K562 (cell line): ENCODE results near the gene ACADVL. TPM values are rescaled to one million over a fixed set of nuclear protein-coding genes. Genes with fewer than 3 reads are reported as not detected.

Experiments
- CBFA2T3 ChIP-seq: fragments of 450-650 bp; IDR thresholded peaks from 2 replicates; pipeline ENCODE4 v1.6.1; 2017
- EGR1 ChIP-seq: fragments of 450-650 bp; conservative IDR thresholded peaks from 2 replicates; pipeline ENCODE4 v1.6.1; 2017; ENCODE audit warnings: mild to moderate bottlenecking
- ESRRB ChIP-seq: fragments of 250-450 bp; sonication (Bioruptor Pico); IDR thresholded peaks from 2 replicates; pipeline ENCODE4 v1.5.0; 2020; ENCODE audit warnings: mild to moderate bottlenecking, moderate library complexity, borderline replicate concordance
- ETS1 ChIP-seq: conservative IDR thresholded peaks from 2 replicates; pipeline ENCODE4 v1.6.1; 2011; ENCODE audit warnings: low read depth, mild to moderate bottlenecking, low read length; ENCODE audit not compliant: control insufficient read depth
- JUNB ChIP-seq: fragments of 450-650 bp; formaldehyde crosslinking; conservative IDR thresholded peaks from 2 replicates; pipeline ENCODE4 v1.4.0; 2020; ENCODE audit warnings: mild to moderate bottlenecking
- PHTF2 ChIP-seq: fragments of 250-450 bp; sonication (Bioruptor Pico); IDR thresholded peaks from 2 replicates; pipeline ENCODE4 v1.5.0; 2021; ENCODE audit warnings: mild to moderate bottlenecking
- RREB1 ChIP-seq: fragments of 250-450 bp; sonication (Bioruptor Pico); IDR thresholded peaks from 2 replicates; pipeline ENCODE4 v1.4.0; 2020
- SETDB1 ChIP-seq: IDR thresholded peaks from one replicate; pipeline ENCODE4 v1.6.1; 2012; ENCODE audit warnings: low read length, control low read depth, inconsistent platforms
- SOX6 ChIP-seq: fragments of 450-650 bp; IDR thresholded peaks from 2 replicates; pipeline ENCODE4 v1.6.1; 2014; ENCODE audit warnings: mild to moderate bottlenecking
- ZBED1 ChIP-seq: IDR thresholded peaks from 2 replicates; pipeline ENCODE4 v1.6.1; 2014
- ZFX ChIP-seq: sonication (generic); formaldehyde crosslinking; IDR thresholded peaks from 2 replicates; pipeline ENCODE4 v1.8.0; 2022; ENCODE audit warnings: mild to moderate bottlenecking, missing genetic modification reagents, moderate library complexity
- ZKSCAN1 ChIP-seq: fragments of 150-350 bp; IDR thresholded peaks from 2 replicates; pipeline ENCODE4 v1.6.1; 2016; ENCODE audit warnings: low read depth, low read length
- polyA plus RNA-seq, 8 experiments: library from polyadenylated mRNA; depleted of rRNA in 4 of 8; stranded (reverse) in 5 of 8; unstranded in 3 of 8; fragments of >200 nt; fragmentation: Nextera tagmentation in 2 of 8; fragmentation: Illumina TruSeq in 1 of 8; extraction: Ambion mirVana in 2 of 8; extraction: Trizol in 1 of 8; gene quantifications; 2 replicates each; pipeline versions ENCODE4 v1.2.1 to v1.2.3, GENCODE V29; 2011 to 2014; ENCODE audit warnings: inconsistent platforms in 1 of 8, missing spikeins in 1 of 8
- total RNA-seq, 7 experiments: library from RNA; depleted of rRNA in 6 of 7; stranded (reverse); fragments of >200 nt in 6 of 7; fragmentation: Illumina TruSeq in 2 of 7; extraction: Trizol in 2 of 7; gene quantifications; 2 replicates each; pipeline versions ENCODE4 v1.2.1 to v1.2.3, GENCODE V29; 2011 to 2021; ENCODE audit warnings: low replicate concordance in 1 of 7
- TF ChIP-seq, protein P1 (sequence below), 2 experiments: fragments of 450-650 bp in 1 of 2; sonication (generic) in 1 of 2; formaldehyde crosslinking; conservative IDR thresholded peaks; 2 replicates each; pipeline versions ENCODE4 v1.4.0 to v1.8.1; 2020 to 2022; ENCODE audit warnings: mild to moderate bottlenecking in 1 of 2, missing genetic modification reagents in 1 of 2
- TF ChIP-seq, protein P2 (sequence below): fragments of 450-650 bp; formaldehyde crosslinking; IDR thresholded peaks from 2 replicates; pipeline ENCODE4 v1.4.0; 2020; ENCODE audit warnings: mild to moderate bottlenecking, moderate library complexity

The ACADVL gene
- total and polyA plus RNA-seq, 9 of the 15 experiments (the other 6 are each of a cell fraction or from before 2014, with no cell fraction given): 25.5 to 449 (median 214) TPM

DNA sequence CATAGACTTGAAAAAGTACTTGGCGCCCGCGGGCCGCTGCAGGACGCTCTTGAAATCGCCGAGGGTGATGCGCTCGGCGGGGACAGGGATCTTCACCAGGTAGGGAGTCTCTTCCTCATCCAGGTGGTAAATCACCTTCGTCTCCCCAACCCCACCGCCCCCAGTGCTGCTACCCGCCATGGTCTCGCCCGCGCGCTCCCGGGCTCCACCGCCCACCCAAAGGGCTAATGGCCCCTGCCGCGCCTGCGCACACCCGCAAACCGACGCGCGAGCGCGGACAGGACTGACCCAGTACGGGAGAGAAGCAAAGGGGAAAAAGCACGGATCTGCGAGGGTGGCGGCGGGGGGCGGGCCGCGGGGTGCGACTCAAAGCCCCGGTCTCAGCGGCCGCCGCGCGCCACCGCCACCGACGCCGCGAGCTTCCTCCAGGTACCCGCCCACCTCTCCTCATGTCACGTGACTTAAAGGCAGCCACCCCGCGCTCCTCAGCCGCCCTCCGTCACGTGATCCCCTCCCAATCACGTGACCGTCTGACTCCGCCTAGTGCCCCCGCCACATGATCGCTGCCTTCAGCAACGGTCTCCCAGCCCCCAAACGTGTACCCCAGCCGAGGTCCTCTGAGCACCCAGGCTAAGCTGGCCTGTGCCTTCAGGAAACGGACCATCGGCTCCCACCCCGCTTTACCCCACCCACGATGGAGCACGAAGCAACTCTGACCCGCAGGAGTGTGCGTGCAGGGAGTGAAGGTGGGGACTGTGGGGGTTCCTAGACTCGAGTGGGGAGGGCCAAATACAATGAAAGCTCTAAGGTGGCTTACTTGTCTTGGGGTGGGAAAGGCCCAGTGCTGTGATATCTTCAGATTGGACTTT is 14.6 kb downstream of the ACADVL start, which contains the start of gene DVL2 (continued):
- TF ChIP-seq, protein P1, sequence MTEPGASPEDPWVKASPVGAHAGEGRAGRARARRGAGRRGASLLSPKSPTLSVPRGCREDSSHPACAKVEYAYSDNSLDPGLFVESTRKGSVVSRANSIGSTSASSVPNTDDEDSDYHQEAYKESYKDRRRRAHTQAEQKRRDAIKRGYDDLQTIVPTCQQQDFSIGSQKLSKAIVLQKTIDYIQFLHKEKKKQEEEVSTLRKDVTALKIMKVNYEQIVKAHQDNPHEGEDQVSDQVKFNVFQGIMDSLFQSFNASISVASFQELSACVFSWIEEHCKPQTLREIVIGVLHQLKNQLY (CRISPR knock-in tag; conservative IDR thresholded peaks at IDR 0.05): peak in 1 of 2 experiments; percentile 92; a peak in 1 of 4 replicates
- TF ChIP-seq, protein P2, sequence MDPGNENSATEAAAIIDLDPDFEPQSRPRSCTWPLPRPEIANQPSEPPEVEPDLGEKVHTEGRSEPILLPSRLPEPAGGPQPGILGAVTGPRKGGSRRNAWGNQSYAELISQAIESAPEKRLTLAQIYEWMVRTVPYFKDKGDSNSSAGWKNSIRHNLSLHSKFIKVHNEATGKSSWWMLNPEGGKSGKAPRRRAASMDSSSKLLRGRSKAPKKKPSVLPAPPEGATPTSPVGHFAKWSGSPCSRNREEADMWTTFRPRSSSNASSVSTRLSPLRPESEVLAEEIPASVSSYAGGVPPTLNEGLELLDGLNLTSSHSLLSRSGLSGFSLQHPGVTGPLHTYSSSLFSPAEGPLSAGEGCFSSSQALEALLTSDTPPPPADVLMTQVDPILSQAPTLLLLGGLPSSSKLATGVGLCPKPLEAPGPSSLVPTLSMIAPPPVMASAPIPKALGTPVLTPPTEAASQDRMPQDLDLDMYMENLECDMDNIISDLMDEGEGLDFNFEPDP (CRISPR knock-in tag): no peak; the same call in 1 of the 2 replicates
- TF ChIP-seq ZBED1 (peak; percentile 69; the same call in 1 of the 2 replicates), SOX6 (0 out of 2 replicates have a peak, but pooled peaks have one; percentile 26), ESRRB (CRISPR knock-in tag) (peak; percentile 18; the same call in 1 of the 2 replicates), ZFX (CRISPR knock-in tag) (peak; percentile 72), RREB1 (CRISPR knock-in tag) (0 out of 2 replicates have a peak, but pooled peaks have one; percentile 35), CBFA2T3 (peak; percentile 12; the same call in 1 of the 2 replicates), SETDB1 (no peak), ZKSCAN1 (no peak; the same call in 1 of the 2 replicates), ETS1 (peak; percentile 71; the same call in 1 of the 2 replicates), PHTF2 (CRISPR knock-in tag) (peak; percentile 38; the same call in 1 of the 2 replicates), EGR1 (peak; percentile 87), JUNB (CRISPR knock-in tag) (0 out of 2 replicates have a peak, but pooled peaks have one; percentile 12)
